ENCODE data around the gene ANKRD10. TPM values are rescaled to one million over a fixed set of nuclear protein-coding genes. Genes with fewer than 3 reads are reported as not detected.
A peak's percentile ranks its signal among the peaks of the same experiment; 100 is the strongest.

ANKRD10 gene
- total and polyA plus RNA-seq, 2 of the 8 experiments (the other 6 are each of a cell fraction or from before 2014, with no cell fraction given): 146 to 218 TPM

DNA sequence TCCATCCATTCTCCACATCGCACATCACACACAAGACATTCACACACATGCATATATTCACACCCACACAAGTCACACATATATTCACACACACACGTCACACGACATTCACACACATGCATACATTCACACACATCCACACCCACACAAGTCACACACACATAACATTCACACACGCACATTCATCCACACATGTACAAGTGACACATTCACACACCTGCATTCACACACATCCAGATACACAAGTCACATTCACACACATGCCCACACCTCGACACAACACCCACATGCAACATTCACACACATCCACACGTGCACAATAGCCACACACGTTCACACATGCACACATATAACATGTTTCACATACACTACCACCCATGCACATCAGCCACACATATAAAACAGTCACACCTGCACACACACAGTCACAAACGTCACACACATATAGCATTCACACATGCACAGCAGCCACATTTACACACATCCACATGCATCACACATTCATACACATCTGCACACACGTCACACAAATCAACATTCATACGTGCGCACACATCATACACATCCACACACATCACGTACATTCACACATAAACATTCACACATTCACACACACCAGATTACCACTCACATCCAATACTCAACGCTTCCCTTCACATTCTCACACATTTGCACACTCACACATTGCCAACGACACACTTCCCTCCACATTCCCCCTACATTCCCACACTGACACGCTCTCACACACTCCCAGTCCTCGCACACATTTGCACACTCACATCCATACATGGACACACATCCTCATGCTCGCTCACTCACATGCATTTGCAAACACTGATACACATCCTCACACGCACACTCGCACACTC lies 41.0 kb downstream of the ANKRD10 start:
- peak; percentile 42 for FAIRE-seq
- peak overlapping the region in 1 of 4 experiments; percentile 69; a peak in 2 of 7 replicates for H3K9ac ChIP-seq (replicated peaks in 1 of 4; ENCODE audit: extremely low read depth in 1 of 4, low read depth in 3 of 4, low read length in 3 of 4)
- peaks cover 0 to 4% of the 10 kb centered on the region in 2 experiments for H4K20me1 ChIP-seq (replicated peaks in 1 of 2; ENCODE audit: control insufficient read depth in 1 of 2, insufficient read depth in 2 of 2, low read length in 2 of 2)
- H3K4me1 ChIP-seq (replicated peaks in 1 of 4; ENCODE audit: control insufficient read depth in 3 of 4, insufficient read depth in 4 of 4, low read length in 3 of 4): peaks cover 0 to 24% (median 11%) of the 10 kb centered on the region in 4 experiments; a peak in 5 of 7 replicates
- CTCF ChIA-PET (ENCODE audit: partially characterized antibody): interaction anchor here (1.6 kb wide), 1 partner anchor 51 kb away, joined by 6 read pairs; no protein-coding TSS in a partner anchor
- 74 to 99% methylated on average over 9 to 19 of the region's 19 CpGs for WGBS, 2 experiments (ENCODE audit: extremely low coverage in 1 of 2, insufficient coverage in 1 of 2, insufficient read length in 1 of 2, insufficient replicate concordance in 2 of 2, low coverage in 1 of 2, low lambda C conversion rate in 2 of 2, missing lambda C conversion rate in 1 of 2)
- H3K79me1 ChIP-seq (ENCODE audit: low read depth, low read length): no peaks in the 10 kb centered on the region; the same call in 1 of the 2 replicates
- 0 out of 7 replicates have a peak, but pooled peaks cover 0 to 5% (median under 1%) of the 10 kb centered on the region in 4 experiments for H3K27me3 ChIP-seq (replicated peaks in 1 of 4; ENCODE audit: control insufficient read depth in 3 of 4, extremely low read depth in 1 of 4, insufficient read depth in 3 of 4, low read length in 3 of 4)
- H2BK12ac ChIP-seq (ENCODE audit: low read depth, low read length): peak overlapping the region; percentile 97; the same call in 1 of the 2 replicates
- H3K27ac ChIP-seq (ENCODE audit: low read depth, low read length): no peak overlapping the region
- H3K23me2 ChIP-seq (ENCODE audit: low read depth, low read length): peaks cover 10% of the 10 kb centered on the region
- peak overlapping the region; percentile 87 for H4K91ac ChIP-seq (replicated peaks; ENCODE audit: insufficient read length, low read length)
- POLR2A ChIA-PET (ENCODE audit: partially characterized antibody): interaction anchor here (1.1 to 2.7 kb wide), 3 partner anchors 11 to 39 kb away, joined by 3 to 16 read pairs (median 6); no protein-coding TSS in a partner anchor
- H3K18ac ChIP-seq (ENCODE audit: extremely low read depth, low read length): peak overlapping the region; percentile 80
- peak overlapping the region; percentile 62 for H2BK15ac ChIP-seq (ENCODE audit: low read length)
- peak overlapping the region; percentile 35 to 57 (median 46) for H3K4me3 ChIP-seq (ENCODE audit: extremely low read depth in 1 of 4, insufficient read depth in 2 of 4, low read depth in 3 of 4, low read length in 4 of 4)
- peak overlapping the region; percentile 6 for H2BK20ac ChIP-seq (ENCODE audit: low read length)
- H3K23ac ChIP-seq (ENCODE audit: insufficient read length): no peak overlapping the region
- peak overlapping the region; percentile 86 for H2BK5ac ChIP-seq (ENCODE audit: low read depth, low read length)
- no peak for DNase-seq (ENCODE audit: low read depth in 1 of 2, low spot score in 2 of 2)
- H3K9me3 ChIP-seq (ENCODE audit: insufficient read depth in 2 of 2, low read depth in 1 of 2, low read length in 1 of 2): peaks cover 0 to 5% of the 10 kb centered on the region in 2 experiments; a peak in 1 of 4 replicates
- H4K5ac ChIP-seq (ENCODE audit: insufficient read length, low read depth, low read length): peak overlapping the region; percentile 13
- H3K56ac ChIP-seq (replicated peaks; ENCODE audit: insufficient read length, low read depth, low read length): peak overlapping the region; percentile 49
- H2AFZ ChIP-seq (ENCODE audit: low read length): peak overlapping the region; percentile 98
- no peaks in the 10 kb centered on the region for H3K36me3 ChIP-seq (ENCODE audit: control insufficient read depth in 2 of 4, insufficient read depth in 4 of 4, low read length in 3 of 4)
- H2BK120ac ChIP-seq (replicated peaks; ENCODE audit: low read depth, low read length): peak overlapping the region; percentile 38
- H3K4ac ChIP-seq (replicated peaks; ENCODE audit: insufficient read length, low read depth, low read length): peak overlapping the region; percentile 81
- H4K8ac ChIP-seq (ENCODE audit: extremely low read depth, insufficient read depth, low read length): no peak overlapping the region
- H3K14ac ChIP-seq (ENCODE audit: insufficient read length): peak overlapping the region; percentile 50
- peak overlapping the region; percentile 92 for H2AK5ac ChIP-seq (ENCODE audit: low read depth, low read length)
- peak overlapping the region; percentile 93 to 98 for H3K4me2 ChIP-seq (ENCODE audit: insufficient read depth in 1 of 2, low read depth in 2 of 2, low read length in 2 of 2)
- H3K79me2 ChIP-seq (ENCODE audit: control insufficient read depth in 1 of 2, insufficient read depth in 2 of 2, low read length in 2 of 2): peaks cover 0 to 6% of the 10 kb centered on the region in 2 experiments; a peak in 1 of 4 replicates
- TF ChIP-seq SIN3A (conservative IDR thresholded peaks at IDR 0.05 in 1 of 2, IDR thresholded peaks at IDR 0.05 in 1 of 2; ENCODE audit: low read depth in 1 of 2, low read length in 2 of 2) (no peak), RAD21 (IDR thresholded peaks at IDR 0.05 in 1 of 2, conservative IDR thresholded peaks at IDR 0.05 in 1 of 2; ENCODE audit: low read depth in 2 of 2, low read length in 2 of 2) (no peak)

Data from H1 (cell line).